ENCODE measurements around the gene PRSS21.
A peak's percentile ranks its signal among the peaks of the same experiment; 100 is the strongest.

PRSS21 gene

DNA sequence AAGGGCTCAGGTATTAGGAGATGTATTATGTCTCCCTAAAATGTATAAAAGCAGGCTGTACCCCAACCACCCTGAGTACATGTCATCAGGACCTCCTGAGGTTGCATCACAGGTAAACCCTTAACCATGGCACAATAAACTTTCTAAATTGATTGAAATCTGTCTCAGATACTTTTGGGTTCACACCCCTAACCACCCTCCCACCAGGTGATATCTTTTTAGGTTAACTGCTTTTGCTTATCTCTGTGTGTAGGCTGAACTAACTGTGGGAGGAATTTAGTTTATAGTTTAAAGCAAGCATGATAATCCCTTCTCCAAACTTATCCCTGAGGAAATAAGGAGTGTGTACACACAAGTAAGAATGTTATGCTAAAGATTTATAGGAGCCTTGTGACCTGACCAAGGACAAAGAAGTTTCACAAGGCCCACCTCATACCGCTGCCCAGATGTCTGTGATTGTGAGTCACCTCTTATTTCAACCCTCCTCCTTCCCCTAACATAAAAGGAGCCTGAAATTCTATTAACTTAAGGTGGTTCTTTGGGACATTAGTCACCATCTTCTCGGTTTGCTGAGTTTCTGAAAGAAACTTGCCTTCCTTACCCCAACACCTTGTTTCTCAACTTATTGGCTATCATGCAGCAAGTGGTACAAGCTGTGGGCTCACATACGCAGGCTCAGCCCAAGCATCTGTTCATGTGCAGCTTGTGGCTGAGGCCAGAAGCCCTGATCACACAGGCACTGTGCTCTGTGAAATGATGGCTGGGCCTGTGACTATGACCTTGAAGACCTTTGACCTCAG, 29.7 kb downstream of the PRSS21 start:
- no peak for DNase-seq

DNA sequence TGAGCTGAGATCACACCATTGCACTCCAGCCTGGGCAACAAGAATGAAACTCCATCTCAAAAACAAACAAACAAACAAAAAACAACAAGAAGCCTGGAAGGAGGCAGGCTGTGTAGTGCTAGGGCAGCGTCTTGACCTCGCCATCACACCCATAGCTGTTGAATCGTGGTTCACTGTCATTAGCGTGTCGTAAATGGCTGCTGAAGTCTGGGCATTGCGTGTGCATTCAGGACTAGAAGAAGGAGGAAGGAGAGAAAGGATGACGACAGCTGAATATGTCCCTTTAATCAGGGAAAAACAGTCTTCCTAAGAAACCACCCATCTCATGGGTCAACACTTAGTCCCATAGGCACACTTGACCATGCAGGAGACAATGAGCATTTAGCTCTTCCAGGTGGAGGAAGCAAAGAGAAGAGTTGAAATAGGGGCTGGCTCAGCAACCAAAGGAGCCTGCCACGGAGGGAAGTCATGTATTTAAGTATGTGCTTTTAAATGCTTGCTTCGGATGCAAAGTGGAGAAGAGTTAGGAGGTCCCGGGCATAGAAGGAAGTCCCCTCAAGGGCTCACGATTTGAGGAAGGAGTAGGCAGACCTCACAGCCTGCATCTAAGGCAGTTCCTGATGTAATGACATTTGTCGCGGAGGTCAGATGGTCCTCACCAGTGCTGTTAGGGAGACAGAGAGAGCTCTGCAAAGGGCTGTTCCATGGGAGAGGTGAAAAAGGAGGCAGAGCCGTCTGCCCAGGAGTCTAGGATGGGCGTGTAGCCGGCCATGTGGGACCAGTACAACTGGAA, 32.1 kb downstream of the PRSS21 start:
- no peak for DNase-seq

DNA sequence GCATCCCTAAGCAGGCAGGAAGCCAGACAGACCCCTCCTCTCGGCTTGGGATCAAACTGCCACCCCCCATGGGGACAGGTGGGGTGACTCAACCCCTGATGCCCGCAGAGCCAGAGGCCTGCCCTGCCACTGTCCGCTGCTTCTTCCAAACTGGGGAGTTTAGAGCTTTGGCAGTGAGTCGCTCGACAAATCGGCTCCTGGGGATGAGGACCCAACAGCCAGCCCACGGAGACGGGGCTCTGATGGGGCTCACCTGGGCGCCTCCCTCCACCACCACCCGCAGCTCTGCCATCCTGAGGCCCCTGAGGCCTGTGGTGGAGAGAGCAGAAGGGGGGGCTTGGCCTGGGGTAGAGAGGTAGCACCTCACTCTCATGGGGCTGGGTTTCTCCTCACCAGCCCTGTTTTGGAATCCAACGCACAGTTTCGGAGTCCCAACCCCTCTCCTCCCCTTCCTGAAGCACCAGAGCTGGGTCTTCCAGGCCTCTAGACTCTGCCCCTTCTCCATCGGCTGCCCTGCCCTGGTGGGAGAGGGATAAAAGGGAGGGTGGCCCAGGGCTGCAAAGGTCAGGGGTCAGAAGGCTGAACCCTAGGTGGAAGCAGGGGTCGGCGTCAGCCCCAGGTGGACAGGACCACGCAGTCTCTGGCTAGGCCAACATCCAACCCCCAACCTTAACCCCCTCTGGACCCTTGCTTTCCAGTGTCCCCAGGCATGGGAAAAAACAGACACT, 35.1 kb downstream of the PRSS21 start:
- DNase-seq = no peak

DNA sequence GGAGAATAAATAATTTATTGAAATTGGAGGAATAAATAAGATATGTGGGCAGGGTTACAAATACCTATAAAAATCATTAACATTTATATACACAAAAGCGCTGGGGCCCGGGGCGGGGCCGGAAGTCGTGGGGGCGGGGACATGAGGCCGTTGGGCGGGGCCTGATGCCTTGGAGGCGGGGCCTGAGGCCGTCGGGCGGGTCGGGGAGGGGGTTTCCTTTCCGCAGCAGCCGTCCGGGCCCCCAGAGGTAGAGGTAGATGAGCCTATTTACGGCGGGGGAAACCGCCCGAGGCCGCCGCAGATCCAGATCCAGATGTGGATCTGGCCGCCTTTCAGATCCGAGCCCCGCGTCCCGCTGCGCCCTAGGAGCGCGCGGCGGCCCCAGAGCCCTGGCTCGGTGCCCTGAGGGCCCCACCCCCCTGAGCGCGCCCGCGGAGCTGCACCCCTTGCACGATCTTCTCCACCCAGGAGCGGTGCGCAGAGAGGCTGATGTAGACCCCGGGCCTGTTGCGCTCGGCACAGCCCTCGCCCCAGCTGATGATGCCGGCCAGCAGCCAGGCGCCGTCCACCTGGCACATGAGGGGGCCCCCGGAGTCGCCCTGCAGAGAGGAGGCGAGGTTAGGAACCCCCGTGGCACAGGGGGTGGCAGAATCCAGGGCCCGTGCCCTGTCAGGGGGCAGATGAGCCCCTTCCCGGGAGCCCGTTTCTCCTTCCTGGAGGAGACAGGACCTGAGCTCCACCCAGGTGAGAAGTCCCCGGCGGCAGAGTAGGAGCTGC, 35.9 kb downstream of the PRSS21 start:
- no peak for DNase-seq

DNA sequence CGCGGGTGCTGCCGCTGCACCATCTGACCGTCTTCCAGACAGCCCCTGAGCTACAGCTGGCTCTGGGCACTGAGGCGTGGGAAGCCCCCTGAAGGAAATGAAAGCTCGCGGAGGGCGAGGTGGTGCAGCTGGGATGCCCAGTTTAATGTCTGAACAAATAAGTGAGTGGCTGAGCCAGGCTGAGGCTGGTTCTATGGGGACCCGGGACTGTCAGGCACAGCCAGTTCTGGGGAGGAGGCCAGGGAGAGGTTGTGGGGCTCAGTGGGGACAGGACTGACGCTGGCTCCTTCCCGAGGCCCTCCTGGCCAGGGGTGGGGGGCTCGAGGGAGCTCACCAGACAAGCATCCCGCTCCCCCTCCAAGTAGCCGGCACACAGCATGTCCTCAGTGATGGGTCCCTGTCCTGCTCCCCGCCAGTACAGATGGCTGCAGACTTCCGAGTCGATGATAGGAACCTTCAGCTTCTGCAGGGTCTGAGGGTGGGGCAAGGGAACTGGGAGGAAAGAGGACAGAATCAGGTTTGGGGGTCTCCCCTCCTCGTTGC, 36.6 kb downstream of the PRSS21 start:
- DNase-seq = no peak

DNA sequence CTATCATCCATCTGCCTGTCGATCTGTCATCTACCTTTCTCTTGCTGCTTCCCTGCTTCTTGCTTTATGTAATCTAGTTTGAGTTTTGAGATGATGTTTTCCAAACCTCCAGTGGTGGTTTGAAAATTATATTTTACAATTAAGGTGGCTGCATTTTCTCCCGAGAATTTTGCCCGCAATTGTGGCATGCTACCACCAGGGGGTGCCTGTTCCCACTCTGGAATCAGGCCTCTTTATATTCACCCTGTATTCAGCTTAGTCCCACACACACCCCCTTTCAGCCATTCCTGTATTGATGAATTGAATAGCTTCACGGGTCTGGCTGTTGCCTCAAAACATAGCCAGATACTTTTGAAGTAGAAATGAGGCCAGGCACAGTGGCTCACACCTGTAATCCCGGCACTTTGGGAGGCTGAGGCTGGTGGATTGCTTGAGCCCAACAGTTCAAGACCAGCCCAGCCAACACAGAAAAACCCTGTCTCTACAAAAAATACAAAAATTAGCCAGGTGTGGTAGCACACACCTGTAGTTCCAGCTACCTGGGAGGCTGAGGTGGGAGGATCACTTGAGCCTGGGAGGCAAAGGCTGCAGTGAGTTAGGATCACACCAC, 37.8 kb downstream of the PRSS21 start:
- DNase-seq = no peak

DNA sequence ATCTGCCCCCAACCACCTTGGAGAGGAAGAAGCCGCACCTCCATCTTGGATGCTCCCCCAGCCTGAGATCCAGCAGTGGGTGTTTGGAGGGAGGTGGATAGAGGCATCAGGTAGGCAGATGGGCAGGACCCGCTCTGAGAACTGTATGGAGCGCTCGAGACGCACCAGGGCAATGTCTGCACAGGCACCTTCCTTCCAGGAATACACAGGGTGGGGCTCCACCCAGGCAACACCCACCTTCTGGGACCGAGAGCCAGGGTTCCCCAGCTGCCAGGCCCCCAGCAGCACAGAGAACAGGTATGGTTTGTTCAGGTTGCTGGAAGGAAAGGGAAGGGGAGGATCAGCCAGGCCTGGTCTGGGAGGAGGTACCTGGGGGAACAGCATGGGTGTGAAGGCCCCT, 38.5 kb downstream of the PRSS21 start:
- no peak for DNase-seq

DNA sequence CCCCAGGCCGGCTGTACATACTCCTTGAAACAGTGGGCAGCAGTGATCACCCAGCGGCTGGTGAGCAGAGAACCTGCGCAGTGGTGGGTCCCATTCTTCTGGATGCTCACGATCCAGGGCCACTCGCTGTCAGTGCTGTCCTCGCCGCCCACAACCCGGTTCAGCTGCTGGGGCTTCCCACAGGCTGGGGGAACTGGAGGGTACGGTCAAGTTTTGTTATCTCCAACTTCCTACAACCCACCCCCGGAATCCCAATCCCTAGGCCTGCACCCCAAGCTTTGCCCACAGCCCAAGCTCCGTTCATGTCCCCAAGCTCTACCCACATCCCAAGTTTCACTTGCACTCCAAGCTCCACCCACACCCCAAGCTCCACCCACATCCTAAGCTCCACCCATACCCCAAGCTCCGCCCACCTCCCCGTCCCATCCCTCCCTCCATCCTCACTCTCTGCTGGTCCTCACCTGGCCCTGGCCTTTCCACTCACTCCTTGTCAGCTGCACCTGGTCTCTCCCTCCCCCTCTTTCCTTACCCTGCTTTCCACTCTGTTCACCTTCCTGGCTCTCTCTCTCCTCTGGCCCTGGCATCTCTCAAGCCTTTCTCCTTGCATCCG, 39.1 kb downstream of the PRSS21 start:
- DNase-seq = no peak

DNA sequence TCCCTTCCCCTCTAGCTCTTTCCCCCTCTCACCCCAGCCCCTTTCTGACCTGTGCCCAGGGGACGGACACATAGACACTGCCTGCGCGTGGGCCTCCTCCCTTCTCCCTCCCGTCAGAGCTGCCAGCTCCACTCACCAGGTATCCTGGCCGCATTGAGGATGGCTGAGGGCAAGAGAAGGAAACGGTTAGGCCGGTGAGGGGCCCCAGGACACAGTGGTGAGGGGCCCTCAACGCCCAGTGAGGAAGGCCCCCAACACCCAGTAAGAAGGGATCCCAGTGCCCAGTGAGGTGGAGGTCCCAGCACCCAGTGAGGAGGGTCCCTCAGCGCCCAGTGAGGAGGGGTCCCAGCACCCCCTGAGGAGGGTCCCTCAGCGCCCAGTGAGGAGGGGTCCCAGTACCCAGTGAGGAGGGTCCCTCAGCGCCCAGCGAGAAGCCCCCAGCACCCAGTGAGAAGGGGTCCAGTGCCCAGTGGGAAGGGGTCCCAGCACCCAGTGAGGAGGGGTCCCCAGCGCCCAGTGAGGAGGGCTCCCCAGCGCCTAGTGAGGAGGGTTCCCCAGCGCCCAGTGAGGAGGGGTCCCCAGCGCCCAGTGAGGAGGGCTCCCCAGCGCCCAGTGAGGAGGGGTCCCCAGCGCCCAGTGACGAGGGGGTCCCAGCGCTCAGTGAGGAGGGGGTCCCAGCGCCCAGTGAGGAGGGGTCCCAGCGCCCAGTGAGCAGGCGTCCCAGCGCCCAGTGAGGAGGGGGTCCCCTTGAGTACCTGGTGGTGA, 39.8 kb downstream of the PRSS21 start:
- DNase-seq = no peak

DNA sequence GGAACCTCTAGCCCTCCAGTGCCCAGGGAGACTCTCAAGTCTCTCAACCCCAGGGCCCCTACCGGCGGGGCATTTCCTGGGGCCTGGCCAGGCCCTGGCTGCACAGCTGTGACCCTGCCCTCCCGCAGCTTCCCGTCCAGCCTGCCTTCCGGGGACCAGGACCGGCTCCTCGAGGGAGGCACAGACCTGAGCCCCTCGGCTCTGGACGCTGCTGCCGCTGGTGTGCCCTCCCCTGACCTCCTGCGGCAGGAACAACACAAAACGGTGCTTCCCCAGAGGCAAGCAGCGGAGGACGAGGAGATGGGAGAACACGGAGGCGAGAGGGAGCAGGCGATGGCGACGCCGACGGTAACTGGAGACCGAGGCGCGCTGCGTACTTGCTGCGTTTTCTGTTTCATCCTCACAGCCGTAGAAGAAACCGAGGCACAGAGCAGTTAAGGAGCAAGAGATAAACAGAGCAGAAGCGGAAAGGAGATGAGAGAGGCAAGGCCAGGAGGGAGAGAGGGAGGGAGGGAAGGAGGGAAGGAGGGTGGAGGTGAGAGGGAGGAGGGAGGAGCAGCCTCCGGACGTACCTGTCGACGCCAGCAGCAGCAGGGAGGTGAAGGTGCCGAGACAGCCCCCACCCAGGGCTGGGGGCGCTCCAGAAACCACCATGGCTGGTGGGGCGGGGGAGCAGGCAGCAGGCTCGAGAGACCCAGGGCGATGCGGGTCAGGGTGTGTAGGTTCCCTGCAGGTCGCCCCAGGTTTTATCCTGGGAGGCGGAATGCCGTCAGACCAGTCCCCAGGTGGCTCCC, 40.6 kb downstream of the PRSS21 start, which contains the start of gene PRSS22:
Gene PRSS22, minus strand, starts transcription at position 720 of the 794 bp plus-strand sequence. Its CDS starts 66 bp downstream, at position 654.
- no peak for DNase-seq

DNA sequence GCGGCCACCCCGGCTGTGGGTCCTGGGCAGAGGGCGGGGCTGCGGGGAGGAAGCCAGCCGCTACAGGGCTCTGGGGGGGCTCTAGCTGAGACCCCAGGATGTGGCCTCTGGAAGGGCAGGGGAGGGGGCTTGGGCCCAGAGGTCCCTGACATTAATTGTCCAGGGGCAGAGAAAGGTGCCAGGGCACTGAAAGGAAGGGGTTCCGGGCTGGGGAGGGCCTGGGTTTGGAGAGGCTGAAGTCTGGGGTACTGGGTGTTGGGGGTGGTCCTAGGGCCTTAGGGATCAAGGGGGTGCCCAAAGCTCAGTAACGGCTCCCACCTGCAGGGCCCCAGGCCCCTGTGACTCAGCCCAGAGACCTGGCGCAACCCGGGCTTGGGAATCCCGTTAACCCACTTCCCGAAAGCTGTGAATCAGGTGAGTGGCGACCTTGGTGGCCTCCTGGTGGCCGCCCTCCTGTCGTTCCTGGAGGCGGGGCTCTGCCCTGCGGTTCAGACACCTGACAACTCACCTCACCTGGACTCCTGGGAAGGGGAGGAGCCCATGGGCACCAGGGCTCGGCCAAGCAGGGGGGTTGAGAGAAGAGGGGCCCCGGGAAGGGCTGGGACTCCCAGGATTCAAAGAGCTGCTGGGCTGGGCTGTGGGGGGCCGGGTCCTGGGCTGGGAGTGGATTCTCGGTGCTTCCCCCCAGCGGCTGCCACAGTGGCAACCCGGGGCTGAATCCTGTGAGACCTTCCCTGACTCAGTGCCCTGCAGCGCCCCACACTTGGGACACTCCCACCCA, 41.4 kb downstream of the PRSS21 start:
- DNase-seq = no peak

DNA sequence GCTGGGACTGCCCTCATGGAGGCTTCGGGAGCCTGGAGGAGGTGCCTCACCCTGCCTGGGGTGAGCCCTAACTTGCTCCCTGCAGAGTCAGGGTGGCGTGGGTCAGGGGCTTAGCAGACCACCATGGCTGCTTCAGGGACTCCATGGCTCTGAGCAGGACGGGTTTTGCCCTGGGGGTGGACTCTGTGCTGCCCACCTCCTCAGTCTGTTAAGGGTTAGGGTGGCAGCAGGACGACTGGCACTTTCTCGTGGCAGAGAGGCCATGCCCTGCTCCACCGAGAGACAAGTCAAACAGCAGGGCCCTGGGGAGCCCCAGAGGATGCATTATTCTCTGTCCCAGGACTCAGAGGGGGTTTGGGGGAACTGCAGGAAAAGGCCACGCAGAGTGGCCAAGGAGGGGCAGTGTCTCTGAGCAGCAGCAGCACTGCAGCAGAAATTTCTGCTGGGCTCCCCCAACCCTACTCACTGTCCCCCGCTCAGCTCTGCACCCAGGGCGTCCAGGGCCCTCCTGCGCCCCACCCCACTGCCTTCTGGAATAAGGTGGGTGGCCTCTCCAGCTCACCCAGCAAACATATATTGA, 42.7 kb downstream of the PRSS21 start:
- no peak for DNase-seq

DNA sequence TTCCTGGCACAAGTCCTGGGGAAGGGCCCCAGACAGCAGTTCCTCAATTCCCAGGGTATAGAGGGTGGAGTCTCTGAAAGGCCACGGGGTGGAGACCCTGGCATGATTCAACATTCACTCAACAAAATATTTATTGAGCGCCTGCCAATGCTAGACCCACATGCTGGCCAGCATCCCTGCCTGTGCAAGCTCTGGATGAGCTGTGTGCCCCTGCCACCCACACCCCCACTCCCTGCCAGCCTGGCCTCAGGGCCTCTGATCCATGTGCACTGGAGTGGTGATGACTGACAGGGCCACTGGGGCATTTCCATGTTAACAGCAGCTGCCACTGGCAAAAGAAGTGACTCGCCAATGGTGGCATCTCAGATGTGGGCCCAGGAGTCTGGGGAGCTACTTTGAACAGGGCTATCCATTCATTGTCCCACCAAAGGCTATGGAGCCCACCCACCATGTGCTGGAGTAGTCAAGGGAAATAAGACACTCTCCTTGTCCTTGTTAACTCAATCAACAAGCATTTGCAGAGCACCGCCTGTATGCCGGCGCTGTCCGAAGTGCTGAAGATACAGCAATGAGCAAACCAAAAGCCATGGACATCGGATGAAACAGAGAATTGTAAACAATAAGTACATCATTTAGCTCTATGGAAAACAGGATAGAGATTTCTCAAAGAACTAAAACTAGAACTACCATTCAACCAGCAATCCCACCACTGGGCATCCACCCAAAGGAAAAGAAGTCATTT, 44.0 kb downstream of the PRSS21 start:
- DNase-seq = no peak

DNA sequence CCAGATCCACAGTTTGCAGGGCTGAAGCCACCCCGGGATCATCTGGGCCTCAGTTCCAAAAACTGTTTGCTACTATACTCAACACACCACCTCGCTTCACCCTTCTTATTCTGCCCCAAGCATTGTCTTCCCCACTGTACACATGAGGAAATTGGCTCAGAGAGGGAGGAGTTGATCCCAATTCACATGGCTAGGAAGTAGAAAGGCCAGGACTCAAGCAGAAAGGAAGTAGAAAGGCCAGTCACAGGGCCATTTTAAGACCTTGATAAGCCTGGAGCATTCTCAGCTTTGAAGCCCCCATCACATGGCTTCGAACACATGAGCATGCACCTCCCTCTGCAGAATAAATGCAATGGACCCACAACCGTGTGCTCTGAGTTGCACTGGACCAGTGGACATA, 48.6 kb downstream of the PRSS21 start:
- DNase-seq = no peak

DNA sequence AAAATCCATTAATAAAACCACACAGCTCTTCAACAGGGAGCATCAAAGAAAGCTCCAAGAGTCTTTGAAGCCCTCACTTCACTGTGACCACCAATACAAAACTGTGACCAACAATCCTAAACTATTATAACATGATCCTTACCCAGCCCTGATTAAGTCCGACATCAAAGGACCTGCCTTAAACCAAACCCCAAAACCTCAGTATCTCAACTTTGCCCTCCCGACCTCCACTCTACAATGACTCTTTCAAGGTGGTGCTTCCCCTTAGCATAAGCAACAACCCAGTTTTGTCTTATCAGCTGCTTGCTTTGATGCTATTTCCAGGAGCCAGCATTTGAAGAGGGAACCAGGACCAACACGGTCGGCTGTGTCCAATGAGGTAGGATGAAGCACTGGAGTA, 49.4 kb downstream of the PRSS21 start:
- DNase-seq = no peak

DNA sequence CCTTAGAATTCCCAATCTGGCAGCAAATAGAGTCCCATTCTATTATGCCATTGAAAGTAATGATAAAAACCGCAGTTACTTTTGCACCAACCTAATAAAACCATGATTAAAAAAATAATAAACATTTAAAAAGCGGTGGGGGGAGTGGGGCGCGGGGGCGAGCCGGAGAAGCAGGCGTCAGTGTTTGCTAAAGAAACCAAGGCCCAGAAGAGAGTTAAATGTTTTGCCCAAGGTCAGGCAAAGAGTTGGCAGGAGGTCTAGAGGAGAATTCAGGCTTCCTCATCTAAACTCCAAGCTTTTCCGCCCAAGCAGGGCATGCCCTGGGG, 50.6 kb downstream of the PRSS21 start:
- DNase-seq = no peak

DNA sequence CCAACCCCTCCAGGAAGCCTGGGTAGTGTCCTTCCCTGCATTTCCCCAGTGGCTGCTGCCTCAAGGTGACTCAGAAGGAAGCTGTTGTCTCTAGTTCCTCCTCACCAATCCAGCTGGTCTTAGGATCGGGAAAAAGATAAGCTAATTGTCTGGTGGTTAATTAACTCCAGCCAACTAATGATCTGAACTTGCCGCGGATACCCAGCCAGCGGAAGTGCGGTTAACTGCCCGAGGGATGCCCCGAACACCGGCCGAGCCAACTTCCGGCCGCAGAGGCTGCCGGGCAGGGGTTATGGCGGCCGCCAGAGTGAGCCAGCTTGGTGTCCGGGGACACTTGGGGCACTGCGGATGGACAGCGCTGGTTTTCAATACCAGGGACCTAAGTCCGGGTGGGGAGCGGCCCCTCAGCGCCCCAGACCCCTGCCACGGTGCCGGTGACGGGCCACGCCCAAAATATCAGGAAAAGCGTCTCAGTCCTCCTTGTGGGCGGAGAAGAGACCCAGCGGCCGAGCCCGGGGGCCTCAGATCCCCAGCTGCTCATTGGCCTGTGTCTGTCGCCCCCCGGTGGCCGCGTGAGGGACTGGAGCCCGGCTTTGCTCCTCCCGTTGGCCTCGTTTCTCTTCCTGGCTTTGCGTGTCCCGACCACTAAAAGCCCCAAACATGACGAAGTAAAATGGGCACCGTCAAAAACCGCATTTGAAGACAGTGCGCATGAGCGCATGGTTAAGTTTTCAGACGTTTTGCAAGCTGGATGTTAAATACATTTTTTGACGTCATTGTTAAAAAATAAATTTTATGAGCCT, 51.2 kb downstream of the PRSS21 start:
- peak; percentile 68 for DNase-seq
